Uterus (tissue), 2 donors: ENCODE data around the gene HDAC2.

Experiments
- POLR2A ChIP-seq, 2 donors: fragments of 450-650 bp; IDR thresholded peaks; one replicate each; pipeline ENCODE4 v1.6.1; 2016; ENCODE audit warnings: antibody characterized with exemption in 2 of 2, mild to moderate bottlenecking in 1 of 2, moderate library complexity in 1 of 2
- TF ChIP-seq, protein P1 (sequence below), 4 experiments: fragments of 200-600 bp in 2 of 4; fragments of 450-650 bp in 2 of 4; sonication (generic) in 2 of 4; IDR thresholded peaks; one replicate each; pipeline ENCODE4 v1.5.1; 2016 to 2019; ENCODE audit warnings: antibody characterized with exemption in 4 of 4, mild to moderate bottlenecking in 2 of 4, moderate library complexity in 1 of 4

GRCh38 chr6:114010540-114010939 lies 39.6 kb upstream of the HDAC2 start:
- TF ChIP-seq, protein P1, sequence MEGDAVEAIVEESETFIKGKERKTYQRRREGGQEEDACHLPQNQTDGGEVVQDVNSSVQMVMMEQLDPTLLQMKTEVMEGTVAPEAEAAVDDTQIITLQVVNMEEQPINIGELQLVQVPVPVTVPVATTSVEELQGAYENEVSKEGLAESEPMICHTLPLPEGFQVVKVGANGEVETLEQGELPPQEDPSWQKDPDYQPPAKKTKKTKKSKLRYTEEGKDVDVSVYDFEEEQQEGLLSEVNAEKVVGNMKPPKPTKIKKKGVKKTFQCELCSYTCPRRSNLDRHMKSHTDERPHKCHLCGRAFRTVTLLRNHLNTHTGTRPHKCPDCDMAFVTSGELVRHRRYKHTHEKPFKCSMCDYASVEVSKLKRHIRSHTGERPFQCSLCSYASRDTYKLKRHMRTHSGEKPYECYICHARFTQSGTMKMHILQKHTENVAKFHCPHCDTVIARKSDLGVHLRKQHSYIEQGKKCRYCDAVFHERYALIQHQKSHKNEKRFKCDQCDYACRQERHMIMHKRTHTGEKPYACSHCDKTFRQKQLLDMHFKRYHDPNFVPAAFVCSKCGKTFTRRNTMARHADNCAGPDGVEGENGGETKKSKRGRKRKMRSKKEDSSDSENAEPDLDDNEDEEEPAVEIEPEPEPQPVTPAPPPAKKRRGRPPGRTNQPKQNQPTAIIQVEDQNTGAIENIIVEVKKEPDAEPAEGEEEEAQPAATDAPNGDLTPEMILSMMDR (IDR thresholded peaks at IDR 0.05): no peak
- TF ChIP-seq POLR2A (IDR thresholded peaks at IDR 0.05): no peak
